Inflammatory macrophage treated with lipopolysaccharide for 1 hour (primary cell): ENCODE results near the gene CTCFL.
A peak's percentile ranks its signal among the peaks of the same experiment; 100 is the strongest.
"Not testable (repeated sequence)": the region's sequence is repeated elsewhere in the genome, so short reads cannot be mapped to it uniquely, and the experiment has no call there.

Experiments
- DNase-seq, 2 donors: peaks; one replicate each; pipeline ENCODE4 v3.0.0-alpha.2; 2020 to 2022

CTCFL gene

GRCh38 chr20:57479196-57479595 lies 45.7 kb downstream of the CTCFL start:
- no peak for DNase-seq

GRCh38 chr20:57478176-57478575 lies 46.8 kb downstream of the CTCFL start:
- no peak for DNase-seq

GRCh38 chr20:57476641-57477461 lies 48.1 kb downstream of the CTCFL start:
- no peak for DNase-seq

- DNase-seq: no peak
Measured at GRCh38 chr20:57476084-57476526, 48.8 kb downstream of the CTCFL start.

GRCh38 chr20:57475388-57476083 lies 49.4 kb downstream of the CTCFL start:
- DNase-seq: no peak

- DNase-seq: no peak
Measured at GRCh38 chr20:57474816-57475215, 50.1 kb downstream of the CTCFL start.

- no peak for DNase-seq
Measured at GRCh38 chr20:57474205-57474604, 50.7 kb downstream of the CTCFL start.

- peak; percentile 79 to 86 for DNase-seq
Measured at GRCh38 chr20:57473246-57474048, 51.5 kb downstream of the CTCFL start.

- not testable (repeated sequence) for DNase-seq
Measured at GRCh38 chr20:57472474-57472873, 52.5 kb downstream of the CTCFL start.

- no peak for DNase-seq
Measured at GRCh38 chr20:57471496-57472372, 53.2 kb downstream of the CTCFL start.

- no peak for DNase-seq
Measured at GRCh38 chr20:57470666-57471495, 54.1 kb downstream of the CTCFL start.

- DNase-seq: no peak
Measured at GRCh38 chr20:57470212-57470522, 54.8 kb downstream of the CTCFL start.

- no peak for DNase-seq
Measured at GRCh38 chr20:57469418-57470211, 55.3 kb downstream of the CTCFL start.

- no peak for DNase-seq
Measured at GRCh38 chr20:57468523-57469417, 56.2 kb downstream of the CTCFL start.

- DNase-seq: no peak
Measured at GRCh38 chr20:57467742-57468141, 57.2 kb downstream of the CTCFL start.

- no peak for DNase-seq
Measured at GRCh38 chr20:57465943-57466342, 59.0 kb downstream of the CTCFL start.

- no peak for DNase-seq
Measured at GRCh38 chr20:57465486-57465885, 59.5 kb downstream of the CTCFL start.

GRCh38 chr20:57464642-57465211 lies 60.2 kb downstream of the CTCFL start:
- DNase-seq: peak; percentile 82 to 89

- no peak for DNase-seq
Measured at GRCh38 chr20:57462781-57463180, 62.2 kb downstream of the CTCFL start.
